GM15510 (cell line): ENCODE measurements around the gene SYT8.

Experiments used
- POLR2A ChIP-seq: IDR thresholded peaks from 3 replicates; pipeline ENCODE4 v1.6.1; 2011; ENCODE audit warnings: borderline replicate concordance; ENCODE audit not compliant: insufficient read length; ENCODE audit errors: extremely low read depth

SYT8 gene

GRCh38 chr11:1875093-1875850 lies 40.5 kb downstream of the SYT8 start:
- TF ChIP-seq POLR2A, result no peak

GRCh38 chr11:1876361-1877063 lies 41.7 kb downstream of the SYT8 start:
- no peak for TF ChIP-seq POLR2A

GRCh38 chr11:1877211-1878136 lies 42.7 kb downstream of the SYT8 start:
- TF ChIP-seq POLR2A, result no peak

- no peak for TF ChIP-seq POLR2A
These were observed 43.6 kb downstream of the SYT8 start for GRCh38 chr11:1878137-1879031.

- no peak for TF ChIP-seq POLR2A
These were observed 44.7 kb downstream of the SYT8 start for GRCh38 chr11:1879342-1879940.

- no peak for TF ChIP-seq POLR2A
These were observed 45.3 kb downstream of the SYT8 start for GRCh38 chr11:1879941-1880720.

GRCh38 chr11:1880746-1881441 lies 46.1 kb downstream of the SYT8 start:
- no peak for TF ChIP-seq POLR2A

GRCh38 chr11:1881442-1882264 lies 46.9 kb downstream of the SYT8 start:
- TF ChIP-seq POLR2A, result no peak

- TF ChIP-seq POLR2A, result peak; percentile 8
These were observed 47.8 kb downstream of the SYT8 start for GRCh38 chr11:1882265-1883238.
